HG02571 (cell line): Measurements from ENCODE around the gene CEACAM19.
"Not testable (repeated sequence)": the region's sequence is repeated elsewhere in the genome, so short reads cannot be mapped to it uniquely, and the experiment has no call there.

Experiments used
- ATAC-seq: cut with Tn5 transposase; IDR thresholded peaks from one replicate; pipeline ENCODE4 v1.9.1; 2021; ENCODE audit warnings: mild to moderate bottlenecking, moderate library complexity; ENCODE audit not compliant: unreplicated experiment

The CEACAM19 gene

GRCh38 chr19:44671400-44671799, at the start of gene CEACAM19:
TSS of gene CEACAM19 (plus strand) at chr19:44671482. CDS start at chr19:44671932, 450 bp downstream.
- no peak for ATAC-seq

GRCh38 chr19:44623080-44623479, 48.2 kb upstream of the CEACAM19 start:
- ATAC-seq: no peak

DNA sequence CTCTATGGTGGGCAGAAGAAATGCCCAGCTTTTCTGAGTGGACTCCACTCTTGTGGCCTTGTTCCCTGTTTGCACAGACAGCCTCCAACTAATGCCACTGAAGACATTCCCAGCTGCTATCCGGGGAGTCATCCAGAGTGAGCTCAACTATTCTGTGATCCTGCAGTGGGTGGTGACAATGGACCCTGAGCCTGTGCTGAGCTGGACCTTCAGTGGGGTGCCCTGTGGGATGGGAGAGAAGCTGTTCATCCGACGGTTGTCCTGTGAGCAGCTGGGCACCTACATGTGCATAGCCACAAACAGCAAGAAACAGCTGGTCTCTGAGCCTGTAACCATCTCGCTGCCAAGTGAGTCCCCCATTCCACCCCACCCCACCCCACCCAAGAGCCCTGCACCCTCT, 47.7 kb upstream of the CEACAM19 start:
- no peak for ATAC-seq

- no peak for ATAC-seq
Observed at GRCh38 chr19:44624840-44625354, 46.4 kb upstream of the CEACAM19 start.

DNA sequence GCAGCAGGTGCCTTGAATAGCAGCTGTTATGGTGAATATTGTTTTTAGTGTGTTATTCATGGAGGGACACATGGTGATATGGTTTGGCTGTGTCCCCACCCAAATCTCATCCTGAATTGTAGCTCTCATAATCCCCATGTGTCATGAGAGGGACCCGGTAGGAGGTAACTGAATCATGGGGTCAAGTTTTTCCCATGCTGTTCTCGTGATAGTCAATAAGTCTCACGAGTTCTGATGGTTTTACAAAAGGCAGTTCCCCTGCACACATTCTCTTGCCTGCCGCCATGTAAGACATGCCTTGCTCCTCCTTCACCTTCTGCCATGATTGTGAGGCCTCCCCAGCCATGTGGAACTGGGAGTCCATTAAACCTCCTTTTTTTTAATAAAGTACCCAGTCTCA, 45.6 kb upstream of the CEACAM19 start:
- ATAC-seq: not testable (repeated sequence)

DNA sequence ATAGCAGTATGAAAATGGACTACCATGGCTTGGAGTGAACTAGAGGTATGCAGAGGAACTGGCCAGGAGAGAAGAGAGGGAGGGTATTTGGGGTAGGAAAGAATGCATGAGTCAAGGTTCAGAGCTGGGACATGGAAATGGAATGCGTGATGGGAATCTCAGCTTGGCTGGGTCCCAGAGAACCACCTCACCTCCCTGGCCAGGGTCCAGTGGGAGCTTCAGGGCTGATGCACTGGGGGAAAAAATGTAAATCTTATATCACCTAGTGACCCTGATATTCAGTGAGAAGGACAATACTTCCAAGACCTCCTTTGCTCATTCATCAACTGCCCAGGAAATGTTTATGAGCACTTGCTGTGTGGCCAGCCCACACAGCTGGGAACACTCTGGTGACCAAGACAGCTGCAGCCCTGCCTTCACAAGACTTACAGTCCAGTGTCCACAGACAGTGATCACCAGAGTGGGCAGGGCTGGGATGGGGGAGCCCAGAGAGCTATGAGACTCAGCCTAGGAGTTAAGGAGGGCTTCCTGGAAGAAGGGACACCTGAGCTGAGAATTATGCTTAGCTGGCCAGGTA, 45.1 kb upstream of the CEACAM19 start:
- ATAC-seq: no peak

- no peak for ATAC-seq
Observed at GRCh38 chr19:44627631-44628030, 43.7 kb upstream of the CEACAM19 start.

DNA sequence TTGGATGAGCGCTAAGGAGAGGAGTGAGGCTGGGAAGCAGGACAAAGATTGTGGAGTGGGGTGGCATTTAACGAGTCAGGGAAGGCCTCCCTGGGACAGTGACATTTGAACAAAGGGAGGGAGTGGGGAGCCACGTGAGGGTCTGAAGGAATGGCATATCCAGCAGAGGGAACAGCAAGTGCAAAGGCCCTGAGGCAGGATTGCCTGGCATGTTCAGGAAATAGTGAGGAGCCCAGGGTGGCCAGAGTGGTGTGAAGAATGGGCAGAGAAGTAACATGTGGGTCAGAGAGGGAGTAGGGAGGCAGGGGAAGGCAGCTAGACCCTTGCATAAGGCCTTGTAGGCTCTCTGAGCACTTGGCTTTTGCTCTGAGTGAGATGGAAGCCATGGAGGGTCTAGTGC, 42.5 kb upstream of the CEACAM19 start:
- ATAC-seq: no peak

DNA sequence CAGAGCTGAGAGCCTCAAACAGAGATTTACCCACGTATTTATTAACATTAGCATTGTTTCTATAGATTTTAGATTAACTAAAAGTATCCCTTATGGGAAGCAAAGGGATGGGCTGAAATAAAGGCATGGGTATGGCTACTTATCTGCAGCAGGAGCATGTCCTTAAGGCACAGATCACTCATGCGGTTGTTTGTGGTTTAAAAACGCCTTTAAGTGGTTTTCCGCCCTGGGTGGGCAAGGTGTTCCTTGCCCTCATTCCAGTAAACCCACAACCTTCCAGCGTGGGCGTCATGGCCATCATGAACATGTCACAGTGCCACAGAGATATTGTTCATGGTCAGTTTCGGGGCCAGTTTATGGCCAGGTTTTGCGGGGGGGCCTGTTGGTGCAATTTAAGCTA, 39.7 kb upstream of the CEACAM19 start:
- ATAC-seq: not testable (repeated sequence)

DNA sequence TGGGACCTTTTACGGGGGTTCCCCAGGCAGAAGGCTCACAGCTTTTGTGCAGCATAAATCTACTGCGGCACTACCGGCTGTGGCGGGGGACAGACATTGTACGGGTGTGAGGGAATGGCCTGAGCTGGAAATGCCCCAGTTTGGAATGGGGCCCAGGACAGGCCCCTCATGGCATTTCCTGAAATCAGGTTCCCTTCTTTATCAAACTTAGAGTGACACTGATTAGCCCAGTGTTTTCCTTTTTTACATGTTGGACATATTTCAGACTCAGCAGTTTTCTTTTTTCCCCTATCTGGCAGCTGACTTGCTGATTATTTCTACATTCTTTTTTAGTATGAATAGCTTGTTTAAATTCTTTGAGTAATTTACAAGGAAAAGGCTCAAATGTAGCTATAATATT, 37.2 kb upstream of the CEACAM19 start:
- not testable (repeated sequence) for ATAC-seq

DNA sequence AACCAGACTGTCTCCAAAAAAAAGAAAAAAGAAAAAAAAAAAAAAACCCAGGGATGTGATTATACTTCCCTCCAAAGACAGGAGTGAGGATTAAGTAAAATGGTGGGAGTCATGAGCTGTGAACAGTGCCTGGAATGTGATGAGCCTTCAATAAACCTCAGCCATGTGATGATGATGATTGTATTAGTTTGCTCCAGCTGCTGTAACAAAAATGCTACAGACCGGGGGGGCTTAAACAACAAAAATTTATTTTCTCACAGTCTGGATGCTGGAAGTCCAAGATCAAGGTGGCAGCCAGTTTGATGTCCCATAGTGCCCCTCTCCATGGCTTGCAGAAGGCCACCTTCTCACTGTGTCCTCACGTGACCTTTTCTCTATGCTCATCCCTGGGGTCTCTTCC, 36.5 kb upstream of the CEACAM19 start:
- no peak for ATAC-seq

DNA sequence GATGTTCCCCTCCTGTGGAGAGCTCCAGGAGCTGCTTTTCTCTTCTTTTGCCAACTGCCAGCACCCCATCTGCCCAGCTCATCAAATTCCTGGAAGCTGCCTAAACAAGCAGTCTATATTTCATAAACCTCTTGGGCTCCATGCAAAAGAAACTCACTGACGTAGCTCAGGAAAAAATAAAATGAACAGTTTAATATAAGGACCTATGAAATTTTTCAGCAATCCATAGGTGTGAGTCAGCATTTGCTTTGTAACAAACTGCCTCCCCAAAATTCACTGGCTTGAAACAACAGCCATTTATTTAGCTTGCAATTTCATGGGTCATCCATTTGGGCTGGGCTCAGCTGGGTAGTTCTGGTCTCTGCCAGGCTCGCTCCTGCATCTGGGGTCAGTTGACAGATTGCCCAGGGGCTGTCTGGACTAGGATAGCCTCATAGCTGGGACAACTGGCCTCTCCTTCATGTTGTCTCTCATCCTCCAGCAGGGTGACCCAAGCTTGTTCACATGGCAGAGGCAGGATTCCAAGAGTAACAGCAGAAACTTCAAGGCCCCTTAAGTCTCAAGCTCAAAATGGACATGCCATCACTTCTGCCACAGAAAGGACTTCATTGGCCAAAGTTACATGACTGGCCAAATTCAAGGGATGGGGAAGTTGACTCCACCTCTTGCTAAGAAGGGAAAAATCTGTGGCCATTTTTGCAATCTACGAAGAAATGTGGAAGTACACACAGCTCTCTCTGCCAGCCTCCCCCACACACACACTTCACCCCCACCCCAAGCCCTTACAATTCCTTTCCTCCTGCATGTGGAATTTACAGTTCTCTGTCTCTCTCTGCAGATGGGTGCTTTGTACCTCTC, 35.5 kb upstream of the CEACAM19 start:
- no peak for ATAC-seq

GRCh38 chr19:44636439-44637389, 34.6 kb upstream of the CEACAM19 start:
- no peak for ATAC-seq

GRCh38 chr19:44637390-44637764, 33.9 kb upstream of the CEACAM19 start:
- no peak for ATAC-seq

DNA sequence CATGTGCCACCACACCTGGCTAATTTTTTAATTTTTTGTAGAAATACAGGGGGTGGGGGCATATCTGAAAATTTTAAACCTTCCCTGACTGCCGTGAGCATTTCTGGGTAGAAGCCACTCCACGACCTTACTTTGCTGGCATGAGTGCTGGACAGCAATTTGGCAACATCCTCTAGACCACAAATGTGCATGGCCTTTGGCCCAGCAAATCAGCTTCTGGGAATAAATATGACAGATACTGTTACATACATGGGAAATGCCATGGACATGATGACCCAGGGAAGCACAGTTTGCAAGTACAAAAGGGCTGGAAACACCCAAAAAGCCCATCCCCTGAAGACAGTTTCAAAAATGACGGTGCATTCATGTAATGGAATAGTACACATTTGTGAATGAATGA, 30.8 kb upstream of the CEACAM19 start:
- ATAC-seq: no peak

DNA sequence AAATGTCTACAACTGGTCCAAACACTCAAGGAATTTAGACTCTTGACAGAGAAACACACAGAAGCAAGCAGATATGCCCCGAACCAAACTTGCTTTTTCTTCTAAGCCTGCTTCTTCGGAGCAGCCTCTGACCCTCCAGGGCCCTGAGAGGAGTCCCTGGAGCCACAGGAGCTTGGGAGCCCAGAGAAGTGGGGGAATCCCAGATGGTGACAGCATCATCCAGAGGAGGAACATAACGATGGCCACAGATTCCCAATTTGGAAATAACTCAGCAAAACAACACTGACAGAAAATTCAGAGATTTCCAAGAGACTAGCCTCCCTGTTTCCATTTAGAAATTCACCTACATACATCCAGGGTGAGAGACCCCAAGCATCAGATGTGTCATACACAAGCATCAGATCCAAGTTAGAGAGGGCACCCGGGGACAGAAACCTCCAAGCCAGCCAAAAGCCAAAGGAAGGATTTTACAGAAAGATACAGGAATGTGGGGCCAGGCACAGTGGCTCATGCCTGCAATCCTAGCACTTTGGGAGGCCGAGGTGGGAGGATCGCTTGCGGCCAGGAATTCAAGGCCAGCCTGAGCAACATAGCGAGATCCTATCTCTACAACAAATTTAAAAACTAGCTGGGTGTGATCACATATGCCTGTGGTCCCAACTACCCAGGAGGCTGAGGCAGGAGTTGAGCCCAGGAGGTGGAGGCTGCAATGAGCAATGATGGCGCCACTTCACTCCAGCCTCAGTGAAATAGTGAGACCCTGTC, 29.6 kb upstream of the CEACAM19 start:
- ATAC-seq: no peak

DNA sequence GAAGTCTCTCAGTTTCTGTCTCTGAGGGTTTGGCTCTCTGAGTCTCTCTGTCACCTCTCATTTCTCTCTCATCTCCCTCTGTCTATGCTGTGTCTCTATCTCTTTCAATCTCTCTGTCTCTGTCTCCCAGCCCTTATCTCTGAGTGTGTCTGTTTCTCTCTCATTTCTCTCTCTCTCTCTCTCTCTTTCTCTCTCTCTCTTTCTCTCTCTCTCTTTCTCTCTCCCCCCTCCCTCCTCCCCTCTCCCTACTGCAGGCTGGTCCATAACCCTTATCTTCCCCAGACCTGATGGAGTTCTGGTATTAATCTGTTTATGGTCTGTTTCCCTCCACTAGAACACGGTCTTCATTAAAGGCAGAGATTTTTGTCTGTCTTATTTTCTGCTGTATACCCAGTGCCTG, 28.9 kb upstream of the CEACAM19 start:
- no peak for ATAC-seq

GRCh38 chr19:44643605-44644401, 27.5 kb upstream of the CEACAM19 start, which contains the start of gene PVR:
TSS of gene PVR (plus strand) at chr19:44643910. CDS start at chr19:44644097, 187 bp downstream.
- no peak for ATAC-seq

DNA sequence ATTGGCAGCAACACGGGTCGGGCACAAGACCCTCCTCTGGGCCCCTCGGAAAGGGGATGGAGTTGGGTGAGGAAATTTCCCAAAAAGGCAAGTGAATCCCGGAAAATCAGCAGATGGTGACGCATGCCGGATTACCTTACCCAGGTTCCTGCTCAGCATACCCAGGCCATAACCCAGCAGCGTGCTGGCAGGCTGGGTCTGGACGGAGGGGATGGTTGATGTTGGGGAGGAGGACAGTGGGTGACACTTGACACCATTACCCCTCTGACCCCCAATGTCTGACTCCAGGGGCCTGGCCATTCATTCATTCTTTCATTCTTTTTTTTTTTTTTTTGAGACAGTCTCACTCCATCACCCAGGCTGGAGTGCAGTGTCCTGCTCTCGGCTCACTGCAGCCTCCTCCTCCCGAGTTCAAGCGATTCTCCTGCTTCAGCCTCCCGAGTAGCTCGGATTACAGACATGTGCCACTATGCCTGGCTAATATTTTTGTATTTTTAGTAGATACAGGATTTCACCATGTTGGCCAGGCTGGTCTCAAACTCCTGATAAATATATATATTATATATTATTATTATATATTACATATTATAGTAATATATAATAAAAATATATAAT, 26.8 kb upstream of the CEACAM19 start:
- no peak for ATAC-seq
